Natural killer cell treated with Interleukin-12 subunit alpha and Interleukin-12 subunit beta and Interleukin-15 and Interleukin-18, amount 100 ng/mL, for 72 hours (primary cell): ENCODE data around the gene COL27A1. TPM values are rescaled to one million over a fixed set of nuclear protein-coding genes. Genes with fewer than 3 reads are reported as not detected.

Experiments
- ATAC-seq, 2 donors: fragments of 150-1000 bp; cut with Tn5 transposase in 1 of 2; sonication (Bioruptor Pico), chemical (Tn5 transposase) in 1 of 2; 2 replicates each; pipeline ENCODE4 v1.10.0; 2021
- DNase-seq: peaks from one replicate; pipeline ENCODE4 v3.0.0; 2022; ENCODE audit warnings: low spot score
- H3K27ac Mint-ChIP-seq, 2 donors: 1 replicate in 1 of 2; 2 replicates in 1 of 2; pipeline ENCODE4 v1.8.0; 2022; ENCODE audit warnings: mixed read lengths in 2 of 2, mild to moderate bottlenecking in 1 of 2, moderate library complexity in 1 of 2
- H3K27me3 Mint-ChIP-seq, 2 donors: 1 replicate in 1 of 2; 2 replicates in 1 of 2; pipeline ENCODE4 v1.8.0; 2022; ENCODE audit warnings: mixed read lengths in 2 of 2
- H3K36me3 Mint-ChIP-seq: one replicate; pipeline ENCODE4 v1.8.0; 2022; ENCODE audit warnings: mixed read lengths
- H3K4me1 Mint-ChIP-seq, 2 donors: 1 replicate in 1 of 2; 2 replicates in 1 of 2; pipeline ENCODE4 v1.8.0; 2022; ENCODE audit warnings: low read depth in 2 of 2, mixed read lengths in 2 of 2, mild to moderate bottlenecking in 1 of 2
- H3K4me3 Mint-ChIP-seq: one replicate; pipeline ENCODE4 v1.8.0; 2022; ENCODE audit warnings: mixed read lengths
- H3K9me3 Mint-ChIP-seq: 2 replicates; pipeline ENCODE4 v1.8.0; 2022; ENCODE audit warnings: mixed read lengths
- total RNA-seq, 2 donors: library from RNA; stranded (reverse); gene quantifications; one replicate each; pipeline ENCODE4 v1.2.3, GENCODE V29; 2022

Gene COL27A1
- total RNA-seq, 2 donors from 2014 or later = 1.5 to 1.6 TPM

GRCh38 chr9:114339130-114339908 is 184.0 kb downstream of the COL27A1 start:
- Mint-ChIP-seq H3K4me1 (peaks cover 27 to 44% of the 10 kb centered on the region in 2 donors), H3K27ac (peak overlapping the region; percentile 62 to 84), H3K4me3 (no peak overlapping the region), H3K36me3 (peaks cover 38% of the 10 kb centered on the region), H3K27me3 (no peaks in the 10 kb centered on the region), H3K9me3 (no peaks in the 10 kb centered on the region)
- DNase-seq = peak; percentile 76
- ATAC-seq = peak; percentile 72 to 85

GRCh38 chr9:114341152-114341830 is 186.0 kb downstream of the COL27A1 start:
- H3K27ac Mint-ChIP-seq = peak overlapping the region; percentile 62 to 70
- H3K4me3 Mint-ChIP-seq = no peak overlapping the region
- H3K36me3 Mint-ChIP-seq = peaks cover 37% of the 10 kb centered on the region
- H3K4me1 Mint-ChIP-seq = peaks cover 27 to 45% of the 10 kb centered on the region in 2 donors
- DNase-seq (no peak), ATAC-seq (no peak)
- H3K9me3 Mint-ChIP-seq = no peaks in the 10 kb centered on the region
- H3K27me3 Mint-ChIP-seq = no peaks in the 10 kb centered on the region

- DNase-seq = no peak
- Mint-ChIP-seq H3K27me3 (no peaks in the 10 kb centered on the region), H3K27ac (peak overlapping the region; percentile 62 to 70), H3K36me3 (peaks cover 42% of the 10 kb centered on the region), H3K9me3 (no peaks in the 10 kb centered on the region), H3K4me3 (no peak overlapping the region), H3K4me1 (peaks cover 27 to 48% of the 10 kb centered on the region in 2 donors)
- ATAC-seq = no peak
Observed at GRCh38 chr9:114341991-114342390, 186.7 kb downstream of the COL27A1 start.

DNA sequence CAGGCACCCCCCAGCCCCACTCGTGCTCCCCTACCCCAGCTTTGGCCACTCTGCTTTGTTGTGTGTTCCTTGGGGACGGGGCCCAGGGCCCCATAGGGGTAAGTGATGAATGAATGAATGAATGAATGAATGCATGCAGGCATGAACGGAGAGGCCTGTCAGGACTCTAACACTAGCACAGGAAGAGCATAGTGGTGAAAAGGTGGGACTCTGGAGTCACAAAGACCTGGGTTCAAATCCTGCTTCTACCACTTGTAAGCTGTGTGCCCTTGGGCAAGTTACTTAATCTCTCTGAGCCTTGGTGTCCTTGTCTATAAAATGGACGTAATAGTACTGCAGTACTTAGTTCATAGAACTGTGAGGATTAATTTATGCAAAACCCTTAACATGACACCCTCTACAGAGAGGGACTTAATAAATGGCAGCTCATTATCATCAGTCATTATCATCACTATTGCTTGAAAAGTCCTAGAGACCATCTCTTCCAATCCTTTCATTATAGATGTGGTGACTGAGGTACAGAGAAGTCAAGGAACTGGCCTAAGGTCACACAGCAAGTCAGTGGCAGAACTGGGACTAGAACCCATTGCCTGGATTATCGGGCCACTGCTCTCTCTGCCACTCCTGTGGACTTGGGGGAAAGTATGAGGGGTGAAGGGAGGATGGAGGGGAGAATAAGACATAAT is 187.6 kb downstream of the COL27A1 start:
- ATAC-seq (no peak), DNase-seq (no peak)
- Mint-ChIP-seq H3K36me3 (peaks cover 41% of the 10 kb centered on the region), H3K27me3 (no peaks in the 10 kb centered on the region), H3K4me3 (no peak overlapping the region), H3K4me1 (peaks cover 27 to 46% of the 10 kb centered on the region in 2 donors), H3K27ac (peak overlapping the region; percentile 74 to 87), H3K9me3 (no peaks in the 10 kb centered on the region)

DNA sequence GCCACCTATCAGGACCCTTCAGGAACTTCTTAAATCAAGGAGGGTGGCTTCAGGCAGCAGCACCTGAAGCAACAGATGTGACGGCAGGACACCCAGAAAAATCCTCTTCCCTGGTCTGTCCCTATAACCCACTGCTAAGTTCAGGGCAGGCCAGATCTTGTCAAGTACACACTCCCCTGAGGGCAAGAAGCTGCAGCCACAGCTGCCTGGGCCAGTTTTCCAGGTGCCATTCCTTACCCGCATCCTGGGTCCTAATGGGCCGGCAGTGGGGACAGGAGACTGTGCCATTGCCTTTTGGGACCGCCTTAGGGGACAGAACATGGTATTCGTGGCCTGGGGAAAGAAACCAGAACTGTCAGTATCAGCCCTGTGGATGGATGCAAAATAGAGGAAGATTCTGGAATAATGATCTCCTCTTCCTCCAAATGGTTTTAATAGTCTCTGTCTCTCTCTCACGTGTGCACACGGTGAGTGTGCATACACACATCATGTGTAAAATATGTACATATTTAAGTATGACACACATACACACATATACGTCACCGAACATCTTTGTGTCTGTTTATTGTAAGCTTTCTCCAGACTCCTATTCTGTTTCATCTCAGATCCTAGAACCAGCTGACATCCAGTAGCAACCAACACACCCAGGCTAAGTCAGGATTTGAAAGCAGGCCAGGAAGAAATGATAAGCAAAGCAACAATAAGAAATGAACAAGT is 188.3 kb downstream of the COL27A1 start:
- DNase-seq (no peak), ATAC-seq (no peak)
- H3K27me3 Mint-ChIP-seq = no peaks in the 10 kb centered on the region
- no peaks in the 10 kb centered on the region for H3K9me3 Mint-ChIP-seq
- peaks cover 40% of the 10 kb centered on the region for H3K36me3 Mint-ChIP-seq
- H3K27ac Mint-ChIP-seq = peak overlapping the region; percentile 74 to 87
- peaks cover 30 to 48% of the 10 kb centered on the region in 2 donors for H3K4me1 Mint-ChIP-seq
- H3K4me3 Mint-ChIP-seq = no peak overlapping the region

GRCh38 chr9:114344188-114344566 is 188.8 kb downstream of the COL27A1 start:
- ATAC-seq (no peak), DNase-seq (no peak)
- Mint-ChIP-seq H3K9me3 (no peaks in the 10 kb centered on the region), H3K36me3 (peaks cover 38% of the 10 kb centered on the region), H3K27me3 (no peaks in the 10 kb centered on the region), H3K27ac (peak overlapping the region; percentile 74 to 87), H3K4me1 (peaks cover 35 to 48% of the 10 kb centered on the region in 2 donors), H3K4me3 (no peak overlapping the region)

DNA sequence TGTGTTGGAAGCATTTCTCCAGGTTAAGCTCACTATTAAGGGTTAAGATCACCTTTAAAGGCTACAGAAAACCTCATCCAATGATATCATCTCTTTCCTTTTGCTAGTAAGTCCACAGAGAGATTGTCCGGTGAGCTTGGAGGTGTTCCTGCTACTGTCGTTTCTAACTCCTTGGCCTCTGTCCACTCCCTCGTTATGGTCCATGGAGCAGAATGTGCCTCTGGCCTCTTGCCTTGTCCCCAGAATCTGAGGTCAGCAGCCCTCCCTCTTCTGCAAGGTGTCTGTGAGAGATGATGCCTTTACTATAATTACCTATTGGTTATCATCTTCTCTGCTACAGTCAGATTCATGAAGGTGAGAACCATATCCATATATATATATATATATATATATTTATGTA is 189.4 kb downstream of the COL27A1 start:
- peaks cover 41 to 48% of the 10 kb centered on the region in 2 donors for H3K4me1 Mint-ChIP-seq
- H3K9me3 Mint-ChIP-seq = no peaks in the 10 kb centered on the region
- no peaks in the 10 kb centered on the region for H3K27me3 Mint-ChIP-seq
- no peak overlapping the region for H3K4me3 Mint-ChIP-seq
- no peak for DNase-seq
- ATAC-seq = no peak
- peak overlapping the region; percentile 74 to 87 for H3K27ac Mint-ChIP-seq
- peaks cover 43% of the 10 kb centered on the region for H3K36me3 Mint-ChIP-seq

DNA sequence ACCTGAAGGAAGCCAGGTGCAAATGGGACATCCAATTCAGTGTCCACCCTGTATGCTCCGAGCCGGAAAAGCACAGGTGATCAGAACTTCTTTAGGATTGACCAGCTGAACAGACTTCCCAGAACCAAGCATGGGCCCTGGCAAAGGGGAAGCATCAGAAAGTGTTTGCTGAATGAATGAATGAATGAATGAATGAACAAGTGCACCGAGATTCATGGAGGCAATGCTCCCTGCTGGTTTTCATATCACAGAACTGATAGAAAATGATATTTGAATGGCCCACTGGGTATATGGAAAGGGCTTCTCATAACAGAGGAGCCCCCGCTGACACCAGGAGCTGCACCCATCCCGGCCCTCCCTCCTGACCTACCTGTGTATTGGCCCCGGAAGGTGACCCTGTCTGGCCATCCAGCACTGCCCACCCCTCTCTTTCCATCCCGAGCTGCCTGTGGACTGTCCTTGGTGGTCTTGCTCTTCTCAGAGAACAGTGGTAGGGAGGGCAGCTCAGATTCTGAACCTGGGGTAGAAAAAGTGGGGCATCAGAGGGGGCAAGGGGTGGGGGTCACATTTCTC is 190.2 kb downstream of the COL27A1 start:
- peaks cover 44 to 51% of the 10 kb centered on the region in 2 donors for H3K4me1 Mint-ChIP-seq
- H3K4me3 Mint-ChIP-seq = no peak overlapping the region
- DNase-seq (no peak), ATAC-seq (no peak)
- H3K9me3 Mint-ChIP-seq = no peaks in the 10 kb centered on the region
- no peaks in the 10 kb centered on the region for H3K27me3 Mint-ChIP-seq
- H3K27ac Mint-ChIP-seq = peak overlapping the region; percentile 74 to 87
- peaks cover 47% of the 10 kb centered on the region for H3K36me3 Mint-ChIP-seq

DNA sequence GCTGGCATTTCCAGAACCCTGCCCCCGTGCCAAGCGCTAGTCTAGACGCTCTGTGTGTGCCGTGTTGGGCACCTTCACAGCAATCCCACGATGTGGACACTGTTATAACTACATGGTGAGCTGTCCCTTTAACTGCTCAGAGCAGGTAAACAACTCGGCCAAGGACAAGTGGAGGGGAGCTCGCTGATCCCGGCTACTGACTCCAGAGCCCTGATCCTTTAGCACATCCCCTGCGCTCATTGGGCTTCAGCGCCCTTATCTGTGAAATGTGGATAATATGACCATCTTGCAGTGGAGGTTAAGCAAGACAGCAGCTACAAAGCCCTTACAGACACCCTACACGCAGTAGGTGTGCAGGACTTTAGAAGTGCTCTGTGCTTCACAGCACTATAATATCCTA is 190.8 kb downstream of the COL27A1 start:
- H3K4me1 Mint-ChIP-seq = peaks cover 39 to 55% of the 10 kb centered on the region in 2 donors
- ATAC-seq (no peak), DNase-seq (no peak)
- H3K27me3 Mint-ChIP-seq = no peaks in the 10 kb centered on the region
- no peak overlapping the region for H3K4me3 Mint-ChIP-seq
- peaks cover 45% of the 10 kb centered on the region for H3K36me3 Mint-ChIP-seq
- peak overlapping the region; percentile 37 to 74 for H3K27ac Mint-ChIP-seq
- H3K9me3 Mint-ChIP-seq = no peaks in the 10 kb centered on the region

- no peak overlapping the region for H3K4me3 Mint-ChIP-seq
- peaks cover 36 to 47% of the 10 kb centered on the region in 2 donors for H3K4me1 Mint-ChIP-seq
- H3K27ac Mint-ChIP-seq = peak overlapping the region; percentile 88 to 95
- no peak for ATAC-seq
- no peaks in the 10 kb centered on the region for H3K27me3 Mint-ChIP-seq
- H3K36me3 Mint-ChIP-seq = peaks cover 41% of the 10 kb centered on the region
- DNase-seq = no peak
- H3K9me3 Mint-ChIP-seq = no peaks in the 10 kb centered on the region
Observed at GRCh38 chr9:114347675-114348074, 192.3 kb downstream of the COL27A1 start.

- Mint-ChIP-seq H3K27me3 (no peaks in the 10 kb centered on the region), H3K4me3 (peak overlapping the region; percentile 79), H3K36me3 (peaks cover 41% of the 10 kb centered on the region), H3K4me1 (peaks cover 36 to 44% of the 10 kb centered on the region in 2 donors), H3K9me3 (no peaks in the 10 kb centered on the region), H3K27ac (peak overlapping the region; percentile 88 to 95)
- DNase-seq (no peak), ATAC-seq (no peak)
Observed at GRCh38 chr9:114348261-114348905, 193.0 kb downstream of the COL27A1 start.

GRCh38 chr9:114348906-114349482 is 193.7 kb downstream of the COL27A1 start:
- Mint-ChIP-seq H3K27me3 (no peaks in the 10 kb centered on the region), H3K36me3 (peaks cover 37% of the 10 kb centered on the region), H3K4me3 (peak overlapping the region; percentile 79), H3K4me1 (peaks cover 36 to 44% of the 10 kb centered on the region in 2 donors), H3K9me3 (no peaks in the 10 kb centered on the region), H3K27ac (peak overlapping the region; percentile 88 to 95)
- ATAC-seq (peak; percentile 93 to 94), DNase-seq (peak; percentile 94)
